Keratinocyte (primary cell): ENCODE measurements around the gene SORBS1. TPM values are rescaled to one million over a fixed set of nuclear protein-coding genes. Genes with fewer than 3 reads are reported as not detected.

ENCODE experiments used
- DNase-seq: peaks from one replicate; pipeline ENCODE4 v3.0.0-alpha.2; 2011; ENCODE audit warnings: low read depth, missing footprints, low spot score
- FAIRE-seq: peaks from 2 replicates; lab custom pipeline; 2011; peaks lifted over from hg19 to GRCh38; lab: Jason Lieb, UNC
- H2AFZ ChIP-seq: 2 replicates; pipeline ENCODE4 v1.6.0; 2012; ENCODE audit warnings: low read length, control low read depth, inconsistent platforms; ENCODE audit not compliant: control insufficient read depth
- H3K27ac ChIP-seq: 2 replicates; pipeline ENCODE4 v1.5.1; 2011; ENCODE audit warnings: low read length; ENCODE audit not compliant: control insufficient read depth, insufficient read depth
- H3K27me3 ChIP-seq: 3 replicates; pipeline ENCODE4 v1.6.0; 2011; ENCODE audit warnings: low read length; ENCODE audit not compliant: control insufficient read depth, insufficient read depth; ENCODE audit errors: extremely low read depth
- H3K36me3 ChIP-seq, 2 experiments: 2 replicates in 1 of 2; 3 replicates in 1 of 2; pipeline ENCODE4 v1.5.1; 2011; ENCODE audit warnings: low read length in 2 of 2, mild to moderate bottlenecking in 1 of 2; ENCODE audit not compliant: control insufficient read depth in 2 of 2, insufficient read depth in 2 of 2; ENCODE audit errors: extremely low read depth in 1 of 2
- H3K4me1 ChIP-seq: 3 replicates; pipeline ENCODE4 v1.5.1; 2011; ENCODE audit warnings: low read length; ENCODE audit not compliant: control insufficient read depth, insufficient read depth; ENCODE audit errors: extremely low read depth
- H3K4me2 ChIP-seq: 3 replicates; pipeline ENCODE4 v1.6.0; 2011; ENCODE audit warnings: low read depth, low read length; ENCODE audit not compliant: control insufficient read depth, insufficient read depth; ENCODE audit errors: extremely low read depth
- H3K4me3 ChIP-seq, 3 experiments: fragments of 200-600 bp in 1 of 3; sonication (generic) in 1 of 3; 2 replicates in 2 of 3; 3 replicates in 1 of 3; pipeline ENCODE4 v1.5.1; 2011 to 2016; ENCODE audit warnings: low read length in 3 of 3, mild to moderate bottlenecking in 3 of 3, control low read depth in 2 of 3, inconsistent platforms in 1 of 3, low read depth in 1 of 3, mixed read lengths in 1 of 3, mixed run types in 1 of 3, moderate library complexity in 1 of 3; ENCODE audit not compliant: control insufficient read depth in 2 of 3, insufficient read depth in 2 of 3; ENCODE audit errors: extremely low read depth in 1 of 3
- H3K79me2 ChIP-seq: 2 replicates; pipeline ENCODE4 v1.6.0; 2012; ENCODE audit warnings: low read length; ENCODE audit not compliant: control insufficient read depth, insufficient read depth
- H3K9ac ChIP-seq: 3 replicates; pipeline ENCODE4 v1.6.0; 2011; ENCODE audit warnings: low read length; ENCODE audit not compliant: control insufficient read depth, insufficient read depth; ENCODE audit errors: extremely low read depth
- H3K9me1 ChIP-seq: 3 replicates; pipeline ENCODE4 v1.6.0; 2011; ENCODE audit warnings: low read length; ENCODE audit not compliant: control insufficient read depth, insufficient read depth; ENCODE audit errors: extremely low read depth
- H3K9me3 ChIP-seq: 2 replicates; pipeline ENCODE4 v1.5.1; 2012; ENCODE audit warnings: low read depth, low read length; ENCODE audit not compliant: control insufficient read depth
- H4K20me1 ChIP-seq: 3 replicates; pipeline ENCODE4 v1.6.0; 2011; ENCODE audit warnings: low read length; ENCODE audit not compliant: control insufficient read depth, insufficient read depth; ENCODE audit errors: extremely low read depth
- EZH2 ChIP-seq: IDR thresholded peaks from one replicate; pipeline ENCODE4 v1.6.1; 2012; ENCODE audit warnings: inconsistent platforms, mild to moderate bottlenecking, low read length, moderate library complexity
- dilution Hi-C: fragments of 300-500 bp; cut with MboI; formaldehyde crosslinking; loops from one replicate; pipeline ENCODE4 v1.7.0; 2020; ENCODE audit warnings: low sequenced_read_pairs; ENCODE audit not compliant: extremely low pct_ligation_motif_present
- polyA plus RNA-seq, 5 experiments: library from polyadenylated mRNA; depleted of rRNA in 3 of 5; stranded (reverse) in 3 of 5; stranded (forward) in 1 of 5; unstranded in 1 of 5; fragments of >200 nt; gene quantifications; 1 replicate in 1 of 5; 2 replicates in 3 of 5; 3 replicates in 1 of 5; pipeline versions ENCODE4 v1.2.1 to v1.2.3, GENCODE V29; 2011 to 2012; ENCODE audit warnings: missing spikeins in 2 of 5, low read depth in 1 of 5, low replicate concordance in 1 of 5
- TF ChIP-seq, protein P1 (sequence below), 3 experiments: IDR thresholded peaks in 1 of 3; conservative IDR thresholded peaks in 1 of 3; optimal IDR thresholded peaks in 1 of 3; 2 replicates in 2 of 3; 3 replicates in 1 of 3; pipeline versions ENCODE3 to v1.5.1; 2011; ENCODE audit warnings: low read length in 3 of 3, mild to moderate bottlenecking in 3 of 3, moderate library complexity in 2 of 3, control low read depth in 1 of 3, inconsistent platforms in 1 of 3; ENCODE audit not compliant: insufficient read depth in 2 of 3; ENCODE audit errors: extremely low read depth in 1 of 3

SORBS1 gene
- polyA plus RNA-seq, 1 donor (not counting 4 experiments of a cell fraction or from before 2014, with no cell fraction given) = 0.42 TPM

DNA sequence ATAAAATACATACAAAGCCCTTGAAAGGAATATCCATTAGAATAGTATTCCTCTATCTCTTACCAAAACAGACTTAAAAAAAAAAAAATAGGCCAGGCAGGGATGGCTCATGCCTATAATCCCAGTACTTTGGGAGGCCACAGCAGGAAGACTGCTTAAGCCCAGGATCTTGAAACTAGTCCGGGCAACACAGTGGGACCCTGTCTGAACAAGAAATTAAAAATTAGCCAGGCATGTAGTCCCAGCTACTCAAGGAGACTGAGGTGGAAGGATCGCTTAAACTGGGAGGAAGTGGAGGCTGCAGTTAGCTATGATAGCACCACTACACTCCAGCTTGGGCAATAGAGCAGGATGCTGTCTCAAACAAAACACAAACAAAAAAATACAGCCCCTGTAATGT, 280.0 kb downstream of the SORBS1 start:
- DNase-seq = no peak
- Histone ChIP-seq H3K4me2 (peak overlapping the region; percentile 40), H3K4me3 (no peak overlapping the region), H3K9me3 (no peaks in the 10 kb centered on the region), H3K27me3 (no peaks in the 10 kb centered on the region), H4K20me1 (peaks cover 11% of the 10 kb centered on the region), H2AFZ (no peak overlapping the region), H3K36me3 (peaks cover 3 to 12% of the 10 kb centered on the region in 2 experiments), H3K4me1 (peaks cover 65% of the 10 kb centered on the region), H3K79me2 (peaks cover 93% of the 10 kb centered on the region), H3K9ac (no peak overlapping the region), H3K9me1 (peaks cover 6% of the 10 kb centered on the region), H3K27ac (peak overlapping the region; percentile 22)
- dilution Hi-C loops = no loop called here
- peak; percentile 32 for FAIRE-seq
- no peak for TF ChIP-seq EZH2
- TF ChIP-seq, protein P1, sequence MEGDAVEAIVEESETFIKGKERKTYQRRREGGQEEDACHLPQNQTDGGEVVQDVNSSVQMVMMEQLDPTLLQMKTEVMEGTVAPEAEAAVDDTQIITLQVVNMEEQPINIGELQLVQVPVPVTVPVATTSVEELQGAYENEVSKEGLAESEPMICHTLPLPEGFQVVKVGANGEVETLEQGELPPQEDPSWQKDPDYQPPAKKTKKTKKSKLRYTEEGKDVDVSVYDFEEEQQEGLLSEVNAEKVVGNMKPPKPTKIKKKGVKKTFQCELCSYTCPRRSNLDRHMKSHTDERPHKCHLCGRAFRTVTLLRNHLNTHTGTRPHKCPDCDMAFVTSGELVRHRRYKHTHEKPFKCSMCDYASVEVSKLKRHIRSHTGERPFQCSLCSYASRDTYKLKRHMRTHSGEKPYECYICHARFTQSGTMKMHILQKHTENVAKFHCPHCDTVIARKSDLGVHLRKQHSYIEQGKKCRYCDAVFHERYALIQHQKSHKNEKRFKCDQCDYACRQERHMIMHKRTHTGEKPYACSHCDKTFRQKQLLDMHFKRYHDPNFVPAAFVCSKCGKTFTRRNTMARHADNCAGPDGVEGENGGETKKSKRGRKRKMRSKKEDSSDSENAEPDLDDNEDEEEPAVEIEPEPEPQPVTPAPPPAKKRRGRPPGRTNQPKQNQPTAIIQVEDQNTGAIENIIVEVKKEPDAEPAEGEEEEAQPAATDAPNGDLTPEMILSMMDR (optimal IDR thresholded peaks at IDR 0.05 in 1 of 3, IDR thresholded peaks at IDR 0.05 in 1 of 3, conservative IDR thresholded peaks at IDR 0.05 in 1 of 3; ENCODE audit: extremely low read depth in 1 of 3, insufficient read depth in 2 of 3, low read length in 3 of 3) = no peak

DNA sequence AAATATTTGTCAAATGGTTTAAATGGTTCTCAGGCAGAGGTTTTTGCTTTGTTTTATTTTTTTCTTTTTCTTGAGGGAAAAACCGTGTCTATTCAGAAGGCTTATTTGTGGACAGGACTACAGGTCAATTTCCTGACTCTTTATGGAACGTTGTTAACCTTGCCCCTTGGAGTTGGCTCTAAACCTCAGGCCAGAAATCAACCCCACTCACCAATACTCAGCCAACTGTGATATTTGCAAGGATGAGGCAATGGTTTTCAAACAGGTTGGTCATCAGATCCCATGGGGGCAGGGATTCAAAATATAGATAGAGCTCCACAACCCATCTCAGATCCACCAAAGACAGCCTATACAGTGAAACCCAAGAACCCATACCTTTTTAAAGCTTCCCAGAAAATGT, 280.5 kb downstream of the SORBS1 start:
- peak overlapping the region; percentile 34 for H3K27ac ChIP-seq
- no peak for DNase-seq
- TF ChIP-seq, protein P1 (optimal IDR thresholded peaks at IDR 0.05 in 1 of 3, IDR thresholded peaks at IDR 0.05 in 1 of 3, conservative IDR thresholded peaks at IDR 0.05 in 1 of 3; ENCODE audit: extremely low read depth in 1 of 3, insufficient read depth in 2 of 3, low read length in 3 of 3) = no peak
- TF ChIP-seq EZH2 = no peak
- H3K9me1 ChIP-seq = peaks cover 6% of the 10 kb centered on the region
- H3K4me1 ChIP-seq = peaks cover 71% of the 10 kb centered on the region
- H4K20me1 ChIP-seq = peaks cover 11% of the 10 kb centered on the region
- dilution Hi-C loops = no loop called here
- no peak overlapping the region for H2AFZ ChIP-seq
- H3K4me2 ChIP-seq = no peak overlapping the region
- no peak overlapping the region for H3K9ac ChIP-seq
- no peak overlapping the region for H3K4me3 ChIP-seq
- H3K36me3 ChIP-seq = peaks cover 3 to 12% of the 10 kb centered on the region in 2 experiments
- H3K79me2 ChIP-seq = peaks cover 88% of the 10 kb centered on the region
- no peaks in the 10 kb centered on the region for H3K9me3 ChIP-seq
- H3K27me3 ChIP-seq = no peaks in the 10 kb centered on the region
- FAIRE-seq = no peak
